ENCODE data around the gene GALNT5. TPM values are rescaled to one million over a fixed set of nuclear protein-coding genes. Genes with fewer than 3 reads are reported as not detected.

Gene GALNT5
- total RNA-seq, 1 experiment from 2014 or later, result not detected

- Histone ChIP-seq H3K4me3 (ENCODE audit: low read depth, low read length, poor library complexity, severe bottlenecking) (no peak overlapping the region), H3K9me3 (ENCODE audit: low read depth, low read length, poor library complexity, severe bottlenecking) (no peaks in the 10 kb centered on the region), H3K36me3 (ENCODE audit: insufficient read depth, low read length, poor library complexity, severe bottlenecking) (no peaks in the 10 kb centered on the region), H3K4me1 (ENCODE audit: insufficient read depth, low read length, poor library complexity, severe bottlenecking) (no peaks in the 10 kb centered on the region), H3K27me3 (replicated peaks; ENCODE audit: insufficient read depth, low read depth, low read length, poor library complexity) (no peaks in the 10 kb centered on the region), H3K27ac (ENCODE audit: low read depth, low read length, poor library complexity, severe bottlenecking) (no peak overlapping the region)
- TF ChIP-seq CTCF (conservative IDR thresholded peaks at IDR 0.05; ENCODE audit: low read depth, low read length) (no peak), EZH2 (IDR thresholded peaks at IDR 0.05; ENCODE audit: borderline replicate concordance, low read depth, low read length, poor library complexity, severe bottlenecking) (no peak)
- no peak for DNase-seq (ENCODE audit: low spot score)
- intact Hi-C loops (cut with micrococcal nuclease; ENCODE audit: unreplicated experiment), result no loop called here
- POLR2A ChIA-PET (ENCODE audit: low non-redundant PET), result no interaction called here
- no TSS peak for BruUV-seq (replicated peaks)
- CTCF ChIA-PET, result no interaction called here
These were observed 105.1 kb downstream of the GALNT5 start for GRCh38 chr2:157362627-157363026.

DNA sequence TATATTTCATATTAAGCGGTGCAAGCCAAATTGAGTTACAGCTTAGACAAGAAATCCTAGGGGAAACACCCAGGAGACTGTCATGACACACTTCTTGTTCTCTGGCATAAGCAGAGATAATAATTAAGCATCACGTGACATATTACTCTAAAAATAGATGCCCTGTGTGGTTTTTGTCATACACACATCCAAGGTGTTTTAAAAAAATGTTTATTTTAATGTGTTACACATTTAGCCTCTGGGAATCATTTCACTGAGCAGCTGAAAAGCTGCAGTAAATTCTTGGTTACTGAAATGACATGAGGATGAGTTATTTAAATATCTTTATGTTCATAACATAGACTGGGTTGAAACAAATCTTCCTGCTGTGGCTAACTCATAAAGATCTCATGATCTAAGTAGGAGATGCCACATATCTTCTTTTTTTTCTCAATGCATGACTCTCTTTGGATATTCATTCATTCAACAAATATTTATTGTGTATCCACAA is 106.2 kb downstream of the GALNT5 start:
- intact Hi-C loops (cut with micrococcal nuclease; ENCODE audit: unreplicated experiment), result no loop called here
- Histone ChIP-seq H3K27me3 (replicated peaks; ENCODE audit: insufficient read depth, low read depth, low read length, poor library complexity) (no peaks in the 10 kb centered on the region), H3K9me3 (ENCODE audit: low read depth, low read length, poor library complexity, severe bottlenecking) (no peaks in the 10 kb centered on the region), H3K27ac (ENCODE audit: low read depth, low read length, poor library complexity, severe bottlenecking) (no peak overlapping the region), H3K4me1 (ENCODE audit: insufficient read depth, low read length, poor library complexity, severe bottlenecking) (no peaks in the 10 kb centered on the region), H3K4me3 (ENCODE audit: low read depth, low read length, poor library complexity, severe bottlenecking) (no peak overlapping the region), H3K36me3 (ENCODE audit: insufficient read depth, low read length, poor library complexity, severe bottlenecking) (no peaks in the 10 kb centered on the region)
- ChIA-PET CTCF (no interaction called here), POLR2A (ENCODE audit: low non-redundant PET) (no interaction called here)
- DNase-seq (ENCODE audit: low spot score), result no peak
- TF ChIP-seq EZH2 (IDR thresholded peaks at IDR 0.05; ENCODE audit: borderline replicate concordance, low read depth, low read length, poor library complexity, severe bottlenecking) (no peak), CTCF (conservative IDR thresholded peaks at IDR 0.05; ENCODE audit: low read depth, low read length) (no peak)
- BruUV-seq (replicated peaks), result no TSS peak

Other genes with a start within 250 kb of the GALNT5 start
- gene ERMN, start 68.1 kb downstream of the GALNT5 start, total RNA-seq (2021), result not detected in 2 replicates
- gene CYTIP, start 186.4 kb downstream of the GALNT5 start, total RNA-seq (2021), result not detected in 2 replicates

Measured in A673 (cell line).